LNCAP (cell line): ENCODE measurements around the gene PLD6.

Source experiments
- TF ChIP-seq, protein P1 (sequence below): fragments of 450-650 bp; IDR thresholded peaks from 2 replicates; pipeline ENCODE4 v1.5.1; 2017; ENCODE audit warnings: mild to moderate bottlenecking

The PLD6 gene

GRCh38 chr17:17161121-17161520 lies 45.0 kb downstream of the PLD6 start:
- TF ChIP-seq, protein P1, sequence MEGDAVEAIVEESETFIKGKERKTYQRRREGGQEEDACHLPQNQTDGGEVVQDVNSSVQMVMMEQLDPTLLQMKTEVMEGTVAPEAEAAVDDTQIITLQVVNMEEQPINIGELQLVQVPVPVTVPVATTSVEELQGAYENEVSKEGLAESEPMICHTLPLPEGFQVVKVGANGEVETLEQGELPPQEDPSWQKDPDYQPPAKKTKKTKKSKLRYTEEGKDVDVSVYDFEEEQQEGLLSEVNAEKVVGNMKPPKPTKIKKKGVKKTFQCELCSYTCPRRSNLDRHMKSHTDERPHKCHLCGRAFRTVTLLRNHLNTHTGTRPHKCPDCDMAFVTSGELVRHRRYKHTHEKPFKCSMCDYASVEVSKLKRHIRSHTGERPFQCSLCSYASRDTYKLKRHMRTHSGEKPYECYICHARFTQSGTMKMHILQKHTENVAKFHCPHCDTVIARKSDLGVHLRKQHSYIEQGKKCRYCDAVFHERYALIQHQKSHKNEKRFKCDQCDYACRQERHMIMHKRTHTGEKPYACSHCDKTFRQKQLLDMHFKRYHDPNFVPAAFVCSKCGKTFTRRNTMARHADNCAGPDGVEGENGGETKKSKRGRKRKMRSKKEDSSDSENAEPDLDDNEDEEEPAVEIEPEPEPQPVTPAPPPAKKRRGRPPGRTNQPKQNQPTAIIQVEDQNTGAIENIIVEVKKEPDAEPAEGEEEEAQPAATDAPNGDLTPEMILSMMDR: no peak

- TF ChIP-seq, protein P1: no peak
These were observed 46.6 kb downstream of the PLD6 start for GRCh38 chr17:17159571-17159970.

DNA sequence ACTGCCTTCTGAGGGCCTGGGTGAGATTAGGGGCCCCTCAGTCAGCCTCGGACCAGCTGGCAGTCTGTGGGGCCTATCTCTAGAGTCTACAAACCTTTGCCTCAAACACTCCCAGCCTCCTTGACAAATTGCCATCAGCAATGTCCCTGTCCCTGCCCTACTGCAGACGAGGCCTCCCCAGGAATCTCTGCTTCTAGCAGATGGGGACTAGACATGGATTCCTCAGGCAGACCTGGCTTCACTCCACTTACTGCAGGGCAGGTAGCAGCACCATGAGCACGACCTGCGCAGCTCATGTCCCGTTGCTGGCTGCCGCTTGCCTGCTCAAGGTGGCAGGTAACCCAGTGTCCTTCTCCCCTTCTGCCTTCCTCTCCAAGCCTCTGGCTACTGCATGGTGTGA lies 49.1 kb downstream of the PLD6 start:
- TF ChIP-seq, protein P1: no peak

DNA sequence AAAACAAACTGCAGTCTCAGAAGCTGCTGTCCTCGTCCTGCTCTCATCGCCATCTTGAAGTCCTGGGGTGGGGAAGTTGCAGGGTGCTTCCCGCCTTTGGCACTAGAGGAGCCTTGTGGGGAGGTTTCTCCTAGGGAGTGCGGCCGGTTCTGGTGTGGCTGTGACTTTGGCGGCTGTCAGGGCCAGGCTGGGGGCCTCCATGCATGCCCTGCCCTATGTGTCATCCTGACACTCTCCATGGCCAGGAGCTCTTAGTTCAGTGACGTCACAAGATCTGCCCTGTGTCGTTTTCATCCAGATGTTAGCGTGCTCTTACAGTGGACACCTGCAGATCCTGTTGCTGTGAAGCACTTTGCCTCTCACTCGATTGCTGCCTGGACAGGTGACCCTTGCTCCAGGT lies 49.6 kb downstream of the PLD6 start:
- TF ChIP-seq, protein P1: no peak

DNA sequence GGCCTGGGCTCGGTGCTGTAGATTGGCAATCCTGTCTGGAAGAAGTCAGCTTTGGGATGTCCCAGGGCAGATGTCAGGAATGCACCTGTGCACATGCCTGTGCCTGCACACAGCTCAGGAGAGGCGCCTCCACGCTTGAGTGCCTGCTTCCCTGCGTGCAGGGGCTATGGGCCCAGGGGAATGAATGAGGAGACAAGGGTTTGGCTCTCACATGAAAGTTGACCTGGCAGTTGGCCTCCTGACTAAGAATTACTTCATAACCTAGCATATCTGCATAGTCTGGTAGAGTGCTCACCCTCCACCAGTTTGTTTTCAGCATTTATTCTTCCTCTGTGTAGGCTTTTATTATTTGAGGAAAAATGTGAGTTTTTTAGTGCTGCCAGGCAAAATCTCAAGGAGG lies 50.0 kb downstream of the PLD6 start:
- TF ChIP-seq, protein P1: no peak

DNA sequence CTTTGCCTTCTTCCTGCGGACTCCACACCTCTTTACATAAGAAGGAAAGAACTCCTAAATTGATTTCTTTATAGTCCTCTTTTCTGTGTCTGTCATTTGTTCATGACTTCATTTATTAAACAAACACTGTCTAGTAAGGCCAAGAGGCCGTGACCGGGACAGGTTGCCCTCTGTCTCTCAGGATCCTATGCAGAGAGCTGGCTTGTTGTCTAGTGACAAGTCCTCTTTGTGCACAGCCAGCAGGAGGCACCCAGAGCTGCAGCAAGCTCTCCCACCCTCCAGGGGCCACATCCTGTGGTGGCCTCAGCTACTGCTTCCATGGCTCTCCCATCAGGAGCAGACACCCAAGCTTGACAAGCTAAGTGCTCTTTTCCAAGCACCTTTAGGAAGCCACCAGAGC lies 50.6 kb downstream of the PLD6 start:
- TF ChIP-seq, protein P1: no peak

- TF ChIP-seq, protein P1: no peak
These were observed 51.2 kb downstream of the PLD6 start for GRCh38 chr17:17154981-17155380.

DNA sequence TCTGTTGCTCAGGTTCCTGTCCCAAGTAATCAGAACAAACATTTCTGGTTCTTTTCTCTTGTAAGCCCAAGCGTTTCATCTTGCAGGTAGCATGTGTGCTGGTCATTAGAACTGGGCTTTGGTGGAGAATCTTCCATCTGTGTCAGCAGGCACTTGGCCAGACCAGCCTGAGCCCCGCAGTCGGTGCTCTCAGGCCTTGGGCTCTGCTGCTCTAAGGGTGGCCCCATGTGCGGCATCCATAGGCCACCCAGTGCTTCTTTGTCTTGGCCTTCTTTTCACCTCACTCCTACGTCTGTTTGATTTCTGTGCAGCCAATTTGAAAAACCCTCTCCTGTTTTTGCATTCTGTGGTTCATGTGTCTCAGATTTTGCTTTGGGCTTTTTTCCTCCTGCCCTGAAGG lies 51.6 kb downstream of the PLD6 start:
- TF ChIP-seq, protein P1: no peak
